OCI-LY3 (cell line): ENCODE measurements around the gene MACROD1.

ENCODE experiments used
- EZH2phosphoT487 ChIP-seq: fragments of 200-600 bp; shearing (Covaris generic); IDR thresholded peaks from 2 replicates; pipeline ENCODE4 v1.6.1; 2018; ENCODE audit warnings: antibody characterized with exemption, mixed run types, low read depth
- TF ChIP-seq, protein P1 (sequence below): fragments of 200-600, 300-600 bp; sonication (generic); IDR thresholded peaks from 2 replicates; pipeline ENCODE4 v1.5.1; 2014; ENCODE audit warnings: antibody characterized with exemption, low read length, low read depth

- TF ChIP-seq, protein P1, sequence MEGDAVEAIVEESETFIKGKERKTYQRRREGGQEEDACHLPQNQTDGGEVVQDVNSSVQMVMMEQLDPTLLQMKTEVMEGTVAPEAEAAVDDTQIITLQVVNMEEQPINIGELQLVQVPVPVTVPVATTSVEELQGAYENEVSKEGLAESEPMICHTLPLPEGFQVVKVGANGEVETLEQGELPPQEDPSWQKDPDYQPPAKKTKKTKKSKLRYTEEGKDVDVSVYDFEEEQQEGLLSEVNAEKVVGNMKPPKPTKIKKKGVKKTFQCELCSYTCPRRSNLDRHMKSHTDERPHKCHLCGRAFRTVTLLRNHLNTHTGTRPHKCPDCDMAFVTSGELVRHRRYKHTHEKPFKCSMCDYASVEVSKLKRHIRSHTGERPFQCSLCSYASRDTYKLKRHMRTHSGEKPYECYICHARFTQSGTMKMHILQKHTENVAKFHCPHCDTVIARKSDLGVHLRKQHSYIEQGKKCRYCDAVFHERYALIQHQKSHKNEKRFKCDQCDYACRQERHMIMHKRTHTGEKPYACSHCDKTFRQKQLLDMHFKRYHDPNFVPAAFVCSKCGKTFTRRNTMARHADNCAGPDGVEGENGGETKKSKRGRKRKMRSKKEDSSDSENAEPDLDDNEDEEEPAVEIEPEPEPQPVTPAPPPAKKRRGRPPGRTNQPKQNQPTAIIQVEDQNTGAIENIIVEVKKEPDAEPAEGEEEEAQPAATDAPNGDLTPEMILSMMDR: no peak
- TF ChIP-seq EZH2phosphoT487: no peak
Measured at GRCh38 chr11:64056213-64056785, 109.6 kb downstream of the MACROD1 start.
